ENCODE measurements around the gene PHKB. TPM values are rescaled to one million over a fixed set of nuclear protein-coding genes. Genes with fewer than 3 reads are reported as not detected.

The PHKB gene
- total RNA-seq, 1 experiment from 2014 or later, result 81.3 TPM

- BruUV-seq (replicated peaks), result no TSS peak
- no peaks in the 10 kb centered on the region; the same call in 1 of the 2 replicates for H3K9me3 ChIP-seq (ENCODE audit: insufficient read depth, low read depth)
- no peaks in the 10 kb centered on the region for H3K9me2 ChIP-seq (ENCODE audit: insufficient read depth)
- H2AFZ ChIP-seq, result no peak overlapping the region
- no peak for DNase-seq
- TF ChIP-seq EZH2 (IDR thresholded peaks at IDR 0.05; ENCODE audit: low read depth), result no peak
- no peak for TF ChIP-seq CTCF (conservative IDR thresholded peaks at IDR 0.05)
- no peaks in the 10 kb centered on the region for H3K79me2 ChIP-seq (ENCODE audit: low read depth)
- no peaks in the 10 kb centered on the region for H3K27me3 ChIP-seq (ENCODE audit: insufficient read depth, low read depth)
- peak overlapping the region; percentile 4; the same call in 1 of the 2 replicates for H3K4me3 ChIP-seq
- no peaks in the 10 kb centered on the region for H3K36me3 ChIP-seq (ENCODE audit: low read depth)
- H4K20me1 ChIP-seq (ENCODE audit: insufficient read depth), result no peaks in the 10 kb centered on the region
- ChIA-PET CTCF (interaction anchor here (0.7 kb wide), 1 partner anchor 350 kb away, joined by 3 read pairs; no protein-coding TSS in a partner anchor), POLR2A (ENCODE audit: unreplicated experiment) (no interaction called here)
- peaks cover 50% of the 10 kb centered on the region for H3K4me1 ChIP-seq (replicated peaks; ENCODE audit: insufficient read depth)
- peak overlapping the region; percentile 40 for H3K27ac ChIP-seq
- H3K4me2 ChIP-seq, result peak overlapping the region; percentile 60
- intact Hi-C loops (cut with micrococcal nuclease; ENCODE audit: unreplicated experiment), result no loop called here
- peaks cover 16% of the 10 kb centered on the region; the same call in 1 of the 2 replicates for H3F3A ChIP-seq (ENCODE audit: insufficient read depth, low read depth)
Observed at GRCh38 chr16:47732122-47732521, 271.0 kb downstream of the PHKB start.

GRCh38 chr16:47732523-47733111 is 271.5 kb downstream of the PHKB start:
- no peaks in the 10 kb centered on the region for H3K27me3 ChIP-seq (ENCODE audit: insufficient read depth, low read depth)
- no peaks in the 10 kb centered on the region for H3K36me3 ChIP-seq (ENCODE audit: low read depth)
- H4K20me1 ChIP-seq (ENCODE audit: insufficient read depth), result no peaks in the 10 kb centered on the region
- POLR2A ChIA-PET (ENCODE audit: unreplicated experiment), result no interaction called here
- H3K4me1 ChIP-seq (replicated peaks; ENCODE audit: insufficient read depth), result peaks cover 50% of the 10 kb centered on the region
- peak overlapping the region; percentile 4; the same call in 1 of the 2 replicates for H3K4me3 ChIP-seq
- H3K79me2 ChIP-seq (ENCODE audit: low read depth), result no peaks in the 10 kb centered on the region
- peak; percentile 53 to 59 for DNase-seq
- H3K9me2 ChIP-seq (ENCODE audit: insufficient read depth), result no peaks in the 10 kb centered on the region
- peak overlapping the region; percentile 40 for H3K27ac ChIP-seq
- H3F3A ChIP-seq (ENCODE audit: insufficient read depth, low read depth), result peaks cover 16% of the 10 kb centered on the region; the same call in 1 of the 2 replicates
- H2AFZ ChIP-seq, result no peak overlapping the region
- no peak for TF ChIP-seq EZH2 (IDR thresholded peaks at IDR 0.05; ENCODE audit: low read depth)
- no peak for TF ChIP-seq CTCF (conservative IDR thresholded peaks at IDR 0.05)
- no peaks in the 10 kb centered on the region; the same call in 1 of the 2 replicates for H3K9me3 ChIP-seq (ENCODE audit: insufficient read depth, low read depth)
- H3K4me2 ChIP-seq, result peak overlapping the region; percentile 60
- intact Hi-C loops (cut with micrococcal nuclease; ENCODE audit: unreplicated experiment), result no loop called here
- BruUV-seq (replicated peaks), result no TSS peak
- CTCF ChIA-PET, result interaction anchor here (0.7 kb wide), 1 partner anchor 349 kb away, joined by 3 read pairs; no protein-coding TSS in a partner anchor

- Histone ChIP-seq H3K27me3 (ENCODE audit: insufficient read depth, low read depth) (no peaks in the 10 kb centered on the region), H3K79me2 (ENCODE audit: low read depth) (no peaks in the 10 kb centered on the region), H4K20me1 (ENCODE audit: insufficient read depth) (no peaks in the 10 kb centered on the region), H2AFZ (no peak overlapping the region), H3K9me3 (ENCODE audit: insufficient read depth, low read depth) (no peaks in the 10 kb centered on the region), H3K4me3 (no peak overlapping the region), H3K9me2 (ENCODE audit: insufficient read depth) (no peaks in the 10 kb centered on the region), H3K36me3 (ENCODE audit: low read depth) (no peaks in the 10 kb centered on the region), H3K4me1 (replicated peaks; ENCODE audit: insufficient read depth) (peaks cover 50% of the 10 kb centered on the region), H3K4me2 (no peak overlapping the region), H3F3A (ENCODE audit: insufficient read depth, low read depth) (peaks cover 16% of the 10 kb centered on the region; the same call in 1 of the 2 replicates), H3K27ac (no peak overlapping the region)
- intact Hi-C loops (cut with micrococcal nuclease; ENCODE audit: unreplicated experiment), result no loop called here
- BruUV-seq (replicated peaks), result no TSS peak
- TF ChIP-seq EZH2 (IDR thresholded peaks at IDR 0.05; ENCODE audit: low read depth), result no peak
- TF ChIP-seq CTCF (conservative IDR thresholded peaks at IDR 0.05), result no peak
- ChIA-PET POLR2A (ENCODE audit: unreplicated experiment) (no interaction called here), CTCF (no interaction called here)
- no peak for DNase-seq
Observed at GRCh38 chr16:47734081-47734857, 273.1 kb downstream of the PHKB start.

Measured in PC-9 (cell line).